NCI-H2227 treated with DMSO at 0.1 percent for 48 hours (cell line): Measurements from ENCODE around the gene COLEC11.
A peak's percentile ranks its signal among the peaks of the same experiment; 100 is the strongest.
"Not testable (repeated sequence)": the region's sequence is repeated elsewhere in the genome, so short reads cannot be mapped to it uniquely, and the experiment has no call there.

Experiments used
- DNase-seq: peaks from one replicate; lab custom pipeline; 2025; lab: John Stamatoyannopoulos, UW

COLEC11 gene

DNA sequence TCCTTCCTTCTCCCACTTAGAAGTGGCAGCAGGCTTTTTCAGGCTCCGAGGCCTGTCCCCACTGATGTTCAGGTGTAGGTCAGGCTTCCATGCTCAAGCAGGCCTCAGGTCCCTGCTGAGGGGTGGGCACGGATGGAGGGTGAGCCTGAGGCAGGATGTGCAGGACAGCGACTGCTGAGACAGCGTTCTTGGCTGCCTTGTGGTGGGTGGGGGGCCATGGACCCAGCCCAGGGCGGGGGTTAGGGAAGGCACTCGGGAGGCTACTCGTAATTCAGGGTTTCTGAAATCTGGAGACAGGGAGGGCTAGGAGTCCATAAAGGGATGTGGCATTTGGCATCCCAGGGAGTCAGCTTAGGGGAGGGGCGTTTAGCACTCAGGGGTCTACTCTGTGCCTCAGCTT lies 30.3 kb downstream of the COLEC11 start:
- no peak for DNase-seq

- DNase-seq, result no peak
Measured at GRCh38 chr2:3626118-3626811, 31.4 kb downstream of the COLEC11 start.

- no peak for DNase-seq
Measured at GRCh38 chr2:3626812-3627499, 32.0 kb downstream of the COLEC11 start.

DNA sequence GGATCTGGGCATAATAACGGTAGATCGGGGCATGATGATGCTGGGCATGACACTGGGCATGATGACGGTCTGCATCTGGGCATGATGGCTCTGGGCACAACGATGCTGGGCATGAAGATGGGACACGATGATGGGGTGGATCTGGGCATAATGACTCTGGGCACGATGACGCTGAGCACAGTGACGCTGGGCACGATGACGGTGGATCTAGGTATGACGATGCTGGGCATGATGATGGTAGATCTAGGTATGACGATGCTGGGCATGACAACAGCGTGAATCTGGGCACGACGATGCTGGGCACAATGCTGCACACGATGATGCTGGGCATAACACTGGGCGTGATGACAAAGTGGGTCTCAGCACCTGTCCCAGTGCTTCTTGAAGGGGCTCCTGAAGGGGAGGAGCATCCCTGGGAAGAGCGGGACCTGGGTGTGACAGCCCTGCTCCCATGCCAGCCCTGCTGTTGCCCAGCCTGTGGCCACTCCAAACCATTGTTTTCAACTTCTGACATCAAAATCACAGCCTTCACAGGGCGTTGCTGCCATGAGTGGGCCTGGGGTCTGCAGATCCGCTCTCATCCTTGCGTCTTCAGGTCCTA lies 32.7 kb downstream of the COLEC11 start:
- no peak for DNase-seq

DNA sequence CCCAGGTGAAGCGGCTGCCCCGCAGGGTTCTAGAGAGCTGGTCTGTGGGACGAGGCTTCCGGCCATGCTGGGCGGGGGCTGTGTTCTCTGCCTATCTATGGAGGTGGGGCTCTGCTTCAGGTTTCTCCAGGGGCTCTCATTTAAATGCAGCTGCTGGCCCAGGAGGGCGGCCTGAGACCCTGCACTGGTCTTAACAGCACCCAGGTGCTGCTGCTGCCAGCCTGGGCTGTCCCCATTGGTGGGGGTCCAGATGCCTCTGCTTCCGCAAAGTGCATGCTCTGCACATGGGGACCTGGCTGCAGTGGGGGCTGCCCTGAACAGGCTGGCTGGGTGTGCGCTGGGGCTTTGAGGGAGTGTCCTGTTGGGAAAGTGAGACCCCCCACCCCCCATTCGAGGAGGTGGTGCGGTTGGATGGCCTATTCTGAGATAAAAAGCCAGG lies 33.3 kb downstream of the COLEC11 start:
- no peak for DNase-seq

GRCh38 chr2:3628800-3629199 lies 33.9 kb downstream of the COLEC11 start:
- peak; percentile 32 for DNase-seq

DNA sequence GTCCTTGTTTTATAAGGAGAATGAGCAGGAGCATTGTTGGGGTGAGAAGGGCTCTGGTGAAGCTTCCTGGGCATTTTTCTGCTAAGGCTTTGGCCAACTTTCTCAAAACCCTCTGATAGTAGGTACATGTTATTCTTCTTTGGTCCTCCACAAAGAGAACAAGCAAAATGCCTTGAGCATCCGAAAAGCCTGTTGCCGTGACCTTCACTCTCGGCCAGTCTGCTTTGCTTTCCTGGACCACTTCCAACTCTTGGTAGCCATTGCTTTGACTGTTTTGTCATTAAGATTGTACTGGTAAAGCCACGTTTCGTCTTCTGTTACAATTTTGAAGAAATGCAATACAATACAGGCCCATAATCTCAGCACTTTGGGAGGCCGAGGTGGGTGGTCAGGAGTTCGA lies 35.7 kb downstream of the COLEC11 start:
- no peak for DNase-seq

DNA sequence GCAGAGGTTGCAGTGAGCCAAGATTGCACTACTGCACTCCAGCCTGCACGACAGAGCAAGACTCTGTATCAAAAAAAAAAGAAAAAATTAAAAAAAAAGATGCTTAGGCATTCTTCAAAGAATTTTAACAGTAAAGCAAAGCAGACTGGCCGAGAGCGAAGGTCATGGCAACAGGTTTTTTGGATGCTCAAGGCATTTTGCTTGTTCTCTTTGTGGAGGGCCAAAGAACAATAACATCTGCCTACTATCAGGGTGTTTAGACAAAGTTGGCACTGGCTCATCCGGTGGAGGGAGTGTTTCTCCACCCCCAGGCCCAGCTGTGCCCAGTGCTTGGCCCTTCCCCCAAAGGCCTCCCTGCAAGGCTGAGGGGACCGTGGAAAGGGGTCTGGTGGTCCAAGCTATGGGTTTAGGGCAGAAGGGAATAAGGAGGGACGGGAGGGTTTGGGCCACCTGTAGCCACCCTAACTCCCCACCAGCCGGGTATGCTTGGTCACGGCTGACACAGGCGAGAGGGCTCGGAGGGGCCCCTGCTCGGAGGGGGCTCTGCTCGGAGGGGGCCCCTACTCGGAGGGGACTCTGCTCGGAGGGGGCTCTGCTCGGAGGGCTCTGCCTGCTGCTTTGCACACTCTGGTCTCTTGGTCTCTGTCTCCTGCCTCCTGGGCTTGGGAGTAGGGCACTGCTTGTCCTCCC lies 36.4 kb downstream of the COLEC11 start:
- no peak for DNase-seq

- DNase-seq, result no peak
Measured at GRCh38 chr2:3631851-3632659, 37.1 kb downstream of the COLEC11 start.

- no peak for DNase-seq
Measured at GRCh38 chr2:3633089-3633981, 38.4 kb downstream of the COLEC11 start.

GRCh38 chr2:3633982-3634595 lies 39.2 kb downstream of the COLEC11 start:
- no peak for DNase-seq

GRCh38 chr2:3634596-3635121 lies 39.7 kb downstream of the COLEC11 start:
- no peak for DNase-seq

DNA sequence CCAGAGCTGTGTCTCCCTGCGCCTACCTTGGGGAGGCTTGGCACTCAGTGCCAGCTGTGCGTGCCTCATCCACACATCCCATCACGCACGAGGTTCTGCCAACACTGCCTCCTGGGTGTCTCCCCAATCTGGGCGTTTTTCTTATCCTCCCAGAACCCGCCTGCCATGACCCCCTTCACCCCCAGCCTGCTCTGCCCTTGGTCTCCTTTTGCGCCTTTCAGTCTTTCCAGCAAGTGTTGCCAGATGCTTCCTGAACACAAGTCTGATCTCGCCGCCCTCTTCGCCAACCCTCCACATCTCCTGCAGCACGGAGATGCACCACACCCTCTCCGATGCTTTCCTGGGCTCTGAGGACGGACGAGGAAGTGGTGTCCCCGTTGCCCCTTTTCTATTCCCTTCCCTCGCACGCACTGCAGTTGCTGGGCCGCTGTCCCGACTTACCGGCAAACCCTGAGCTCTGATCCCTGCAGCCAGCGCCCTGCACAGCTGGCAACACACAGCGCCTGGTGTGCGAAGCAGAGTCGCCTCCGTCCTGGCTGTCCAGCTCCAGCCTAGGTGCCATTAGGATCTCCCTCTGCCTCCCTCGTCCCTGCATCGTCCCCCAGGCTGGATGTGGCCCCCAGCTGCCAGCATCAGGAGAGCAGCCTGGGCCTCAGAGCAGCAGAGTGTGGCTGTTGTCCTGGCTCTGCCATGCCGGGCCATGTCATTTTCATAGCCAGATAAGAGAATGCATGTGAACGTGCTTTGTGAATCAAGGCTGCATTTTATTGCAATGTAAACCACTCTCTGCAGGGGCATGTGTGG lies 40.5 kb downstream of the COLEC11 start:
- no peak for DNase-seq

- not testable (repeated sequence) for DNase-seq
Measured at GRCh38 chr2:3635975-3636327, 41.0 kb downstream of the COLEC11 start.

DNA sequence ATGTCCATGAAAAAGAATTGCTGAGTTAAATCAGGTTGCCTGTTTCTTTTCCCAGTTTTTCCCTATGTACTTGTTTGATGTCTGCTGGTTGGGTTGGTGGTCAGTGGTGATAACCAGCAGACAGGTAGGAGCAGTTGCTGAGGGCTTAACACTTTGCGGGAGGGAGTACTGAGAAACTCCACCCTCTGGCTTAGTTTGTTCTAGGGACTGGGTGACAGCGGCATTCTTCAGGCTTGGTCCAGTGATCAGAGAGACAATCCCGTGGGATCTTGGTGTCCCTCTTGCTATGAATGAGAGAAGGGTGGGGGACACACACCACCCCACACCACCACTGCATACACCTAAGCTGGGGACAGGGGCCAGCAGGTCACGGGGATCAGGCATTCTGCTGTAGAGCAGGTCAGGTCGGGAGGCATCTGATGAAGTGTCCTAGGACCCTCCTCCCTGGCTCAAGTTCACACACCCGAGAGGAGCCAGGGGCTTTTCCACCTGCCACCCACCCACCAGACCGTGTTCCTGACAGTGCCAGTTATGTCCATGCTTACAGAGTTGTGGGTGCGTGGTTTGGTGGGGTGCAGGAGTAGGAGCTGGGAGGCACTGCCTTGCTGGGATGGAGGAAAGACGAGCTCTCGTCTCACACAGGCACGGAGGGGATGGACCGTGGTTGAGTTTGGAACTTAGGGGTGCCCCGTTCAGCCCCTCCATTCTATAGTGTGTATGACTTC lies 41.8 kb downstream of the COLEC11 start:
- DNase-seq, result no peak

DNA sequence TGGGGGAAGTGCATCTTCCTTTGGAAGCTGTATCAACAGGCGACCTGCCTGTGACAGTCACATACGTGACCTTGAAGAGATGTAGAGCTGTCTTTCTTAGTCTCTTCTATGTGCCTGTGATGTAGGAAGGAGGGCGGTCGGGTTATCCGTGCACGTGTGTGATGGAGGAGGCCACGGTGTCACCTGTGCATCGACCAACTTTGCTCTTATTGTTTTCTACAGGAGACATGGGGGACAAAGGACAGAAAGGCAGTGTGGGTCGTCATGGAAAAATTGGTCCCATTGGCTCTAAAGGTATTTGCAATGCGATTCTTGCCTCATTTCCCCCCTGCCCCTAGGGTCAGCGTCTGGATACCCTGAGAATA lies 42.4 kb downstream of the COLEC11 start:
- DNase-seq, result no peak

DNA sequence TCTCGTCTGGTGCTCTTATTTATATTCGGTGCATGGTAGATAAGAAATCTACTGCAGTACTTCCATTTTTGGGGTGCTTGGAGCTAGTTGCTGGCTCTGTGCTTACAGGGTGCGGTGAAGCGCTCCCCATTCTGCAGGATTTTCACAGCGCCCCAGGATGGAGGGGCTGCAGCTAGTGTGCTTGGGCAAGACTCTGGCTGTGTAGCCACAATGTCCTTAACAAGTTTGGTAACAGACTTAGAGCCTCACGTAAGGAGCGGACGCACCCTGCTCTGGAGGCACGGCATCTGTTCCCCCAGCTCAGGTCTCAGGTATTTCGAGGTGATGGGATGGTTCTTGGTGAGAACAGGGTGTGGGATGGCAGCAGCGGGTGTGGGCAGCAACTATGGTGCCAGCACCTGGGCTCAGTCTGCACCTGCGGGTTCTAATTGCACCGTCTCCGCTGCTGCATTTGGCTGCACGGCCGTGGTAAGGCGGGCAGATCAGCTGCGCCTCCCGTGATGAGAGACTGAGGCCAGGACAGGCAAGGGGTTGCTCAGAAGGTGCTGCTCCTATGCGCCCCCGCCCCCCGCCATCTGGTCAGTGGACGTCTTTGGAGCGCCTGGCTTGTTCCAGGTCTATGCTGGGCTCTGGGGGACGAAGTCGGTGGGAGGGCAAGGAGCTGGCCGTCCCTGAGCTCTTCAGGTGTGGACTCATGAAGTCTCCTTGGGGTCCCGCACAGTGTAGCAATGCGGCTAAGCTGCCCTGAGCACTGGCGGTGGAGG lies 43.0 kb downstream of the COLEC11 start:
- DNase-seq, result no peak

GRCh38 chr2:3638456-3638810 lies 43.5 kb downstream of the COLEC11 start:
- no peak for DNase-seq
